Immature natural killer cell (primary cell): ENCODE measurements around the gene MAP1B. TPM values are rescaled to one million over a fixed set of nuclear protein-coding genes. Genes with fewer than 3 reads are reported as not detected.
A peak's percentile ranks its signal among the peaks of the same experiment; 100 is the strongest.

Source experiments
- DNase-seq, 3 donors: peaks; one replicate each; pipeline ENCODE4 v3.0.0; 2022; ENCODE audit warnings: mixed read lengths in 1 of 3
- H3K27ac Mint-ChIP-seq, 6 donors: one replicate each; pipeline ENCODE4 v1.8.0; 2020; ENCODE audit warnings: mixed read lengths in 6 of 6, mild to moderate bottlenecking in 5 of 6, inconsistent platforms in 4 of 6, moderate library complexity in 3 of 6
- H3K27me3 Mint-ChIP-seq, 3 donors: one replicate each; pipeline ENCODE4 v1.8.0; 2020 to 2021; ENCODE audit warnings: low read depth in 3 of 3, mild to moderate bottlenecking in 3 of 3, mixed read lengths in 3 of 3, moderate library complexity in 3 of 3, inconsistent platforms in 1 of 3
- H3K36me3 Mint-ChIP-seq, 3 donors: one replicate each; pipeline ENCODE4 v1.8.0; 2020; ENCODE audit warnings: mixed read lengths in 3 of 3, inconsistent platforms in 2 of 3, mild to moderate bottlenecking in 2 of 3
- H3K4me1 Mint-ChIP-seq, 2 donors: one replicate each; pipeline ENCODE4 v1.8.0; 2020; ENCODE audit warnings: inconsistent platforms in 2 of 2, mild to moderate bottlenecking in 2 of 2, mixed read lengths in 2 of 2, moderate library complexity in 1 of 2
- H3K4me3 Mint-ChIP-seq, 5 donors: one replicate each; pipeline ENCODE4 v1.8.0; 2020; ENCODE audit warnings: mild to moderate bottlenecking in 5 of 5, mixed read lengths in 5 of 5, inconsistent platforms in 3 of 5, moderate library complexity in 3 of 5
- H3K9me3 Mint-ChIP-seq, 6 donors: one replicate each; pipeline ENCODE4 v1.8.0; 2020; ENCODE audit warnings: mild to moderate bottlenecking in 6 of 6, mixed read lengths in 6 of 6, inconsistent platforms in 4 of 6, moderate library complexity in 3 of 6
- polyA plus RNA-seq, 3 donors: library from polyadenylated mRNA; unstranded; fragments of 300-500 nt; fragmentation: Illumina TruSeq; gene quantifications; one replicate each; pipeline ENCODE4 v1.2.3, GENCODE V29; 2021

Gene MAP1B
- polyA plus RNA-seq, 3 donors from 2014 or later, result 0.02 to 0.30 (median 0.15) TPM

- no peak overlapping the region for H3K4me3 Mint-ChIP-seq
- no peaks in the 10 kb centered on the region for H3K9me3 Mint-ChIP-seq
- H3K36me3 Mint-ChIP-seq, result peaks cover 10 to 21% (median 15%) of the 10 kb centered on the region in 3 donors
- no peak for DNase-seq
- peaks cover 5 to 6% (median 5%) of the 10 kb centered on the region in 3 donors for H3K27me3 Mint-ChIP-seq
- H3K4me1 Mint-ChIP-seq, result peaks cover 20 to 39% of the 10 kb centered on the region in 2 donors
- no peak overlapping the region for H3K27ac Mint-ChIP-seq
Measured at GRCh38 chr5:72241346-72242003, 134.2 kb downstream of the MAP1B start.

- no peak overlapping the region for H3K27ac Mint-ChIP-seq
- peaks cover 0 to 8% (median 3%) of the 10 kb centered on the region in 3 donors for H3K36me3 Mint-ChIP-seq
- H3K4me1 Mint-ChIP-seq, result peaks cover 20 to 40% of the 10 kb centered on the region in 2 donors
- no peak for DNase-seq
- no peaks in the 10 kb centered on the region for H3K9me3 Mint-ChIP-seq
- H3K27me3 Mint-ChIP-seq, result peaks cover 2 to 5% (median 4%) of the 10 kb centered on the region in 3 donors
- no peak overlapping the region for H3K4me3 Mint-ChIP-seq
Measured at GRCh38 chr5:72242796-72243475, 135.7 kb downstream of the MAP1B start.

- Mint-ChIP-seq H3K4me3 (no peak overlapping the region), H3K36me3 (peaks cover 0 to 4% (median 3%) of the 10 kb centered on the region in 3 donors), H3K9me3 (no peaks in the 10 kb centered on the region), H3K27ac (no peak overlapping the region), H3K4me1 (peaks cover 20 to 40% of the 10 kb centered on the region in 2 donors), H3K27me3 (peaks cover 2 to 5% (median 4%) of the 10 kb centered on the region in 3 donors)
- no peak for DNase-seq
Measured at GRCh38 chr5:72243706-72244105, 136.4 kb downstream of the MAP1B start.

GRCh38 chr5:72244862-72245371, 137.6 kb downstream of the MAP1B start:
- H3K9me3 Mint-ChIP-seq, result no peaks in the 10 kb centered on the region
- peaks cover 0 to 3% (median 0%) of the 10 kb centered on the region in 3 donors for H3K36me3 Mint-ChIP-seq
- no peak overlapping the region for H3K4me3 Mint-ChIP-seq
- H3K27me3 Mint-ChIP-seq, result peaks cover 2 to 5% (median 4%) of the 10 kb centered on the region in 3 donors
- no peak overlapping the region for H3K27ac Mint-ChIP-seq
- DNase-seq, result peak; percentile 17 to 33 (median 29)
- H3K4me1 Mint-ChIP-seq, result peaks cover 20 to 40% of the 10 kb centered on the region in 2 donors

- H3K36me3 Mint-ChIP-seq, result peaks cover 0 to 3% (median 0%) of the 10 kb centered on the region in 3 donors
- no peaks in the 10 kb centered on the region for H3K9me3 Mint-ChIP-seq
- no peak for DNase-seq
- no peak overlapping the region for H3K27ac Mint-ChIP-seq
- H3K4me1 Mint-ChIP-seq, result peaks cover 20 to 40% of the 10 kb centered on the region in 2 donors
- H3K4me3 Mint-ChIP-seq, result no peak overlapping the region
- H3K27me3 Mint-ChIP-seq, result peaks cover 2 to 5% (median 4%) of the 10 kb centered on the region in 3 donors
Measured at GRCh38 chr5:72245546-72245945, 138.3 kb downstream of the MAP1B start.

GRCh38 chr5:72245951-72246532, 138.8 kb downstream of the MAP1B start:
- Mint-ChIP-seq H3K4me1 (peaks cover 20 to 40% of the 10 kb centered on the region in 2 donors), H3K4me3 (no peak overlapping the region), H3K36me3 (peaks cover 0 to 3% (median 2%) of the 10 kb centered on the region in 3 donors), H3K27me3 (peaks cover 2 to 5% (median 3%) of the 10 kb centered on the region in 3 donors), H3K9me3 (no peaks in the 10 kb centered on the region), H3K27ac (peak overlapping the region in 1 of 6 donors; percentile 14)
- DNase-seq, result peak in 1 of 3 donors; percentile 40

GRCh38 chr5:72246954-72247442, 139.7 kb downstream of the MAP1B start:
- Mint-ChIP-seq H3K36me3 (peaks cover 0 to 4% (median 3%) of the 10 kb centered on the region in 3 donors), H3K4me3 (peak overlapping the region in 1 of 5 donors; percentile 6), H3K4me1 (peaks cover 18 to 36% of the 10 kb centered on the region in 2 donors), H3K27me3 (peaks cover 2 to 5% (median 2%) of the 10 kb centered on the region in 3 donors), H3K9me3 (no peaks in the 10 kb centered on the region), H3K27ac (peak overlapping the region in 1 of 6 donors; percentile 14)
- no peak for DNase-seq

GRCh38 chr5:72248410-72248981, 141.2 kb downstream of the MAP1B start:
- peaks cover 0 to 3% (median 2%) of the 10 kb centered on the region in 3 donors for H3K27me3 Mint-ChIP-seq

GRCh38 chr5:72251386-72251785, 144.1 kb downstream of the MAP1B start:
- Mint-ChIP-seq H3K27me3 (no peaks in the 10 kb centered on the region), H3K4me1 (peaks cover 8 to 20% of the 10 kb centered on the region in 2 donors), H3K9me3 (no peaks in the 10 kb centered on the region), H3K27ac (peak overlapping the region in 2 of 6 donors; percentile 3 to 17), H3K4me3 (no peak overlapping the region), H3K36me3 (peaks cover 3 to 6% (median 4%) of the 10 kb centered on the region in 3 donors)
- no peak for DNase-seq

More at GRCh38 chr5:72248410-72248981, 141.2 kb downstream of the MAP1B start:
- peaks cover 3 to 6% (median 4%) of the 10 kb centered on the region in 3 donors for H3K36me3 Mint-ChIP-seq
- H3K9me3 Mint-ChIP-seq, result no peaks in the 10 kb centered on the region
- no peak for DNase-seq
- H3K4me1 Mint-ChIP-seq, result peaks cover 18 to 28% of the 10 kb centered on the region in 2 donors
- H3K4me3 Mint-ChIP-seq, result no peak overlapping the region
- H3K27ac Mint-ChIP-seq, result no peak overlapping the region

- H3K27me3 Mint-ChIP-seq, result no peaks in the 10 kb centered on the region
- DNase-seq, result no peak
- H3K4me1 Mint-ChIP-seq, result peaks cover 7 to 20% of the 10 kb centered on the region in 2 donors
- H3K36me3 Mint-ChIP-seq, result peaks cover 3 to 6% (median 4%) of the 10 kb centered on the region in 3 donors
- H3K27ac Mint-ChIP-seq, result no peak overlapping the region
- H3K4me3 Mint-ChIP-seq, result no peak overlapping the region
- H3K9me3 Mint-ChIP-seq, result no peaks in the 10 kb centered on the region
Measured at GRCh38 chr5:72252008-72252407, 144.7 kb downstream of the MAP1B start.

GRCh38 chr5:72252574-72253155, 145.4 kb downstream of the MAP1B start:
- H3K4me1 Mint-ChIP-seq, result peaks cover 7 to 18% of the 10 kb centered on the region in 2 donors
- peaks cover 3 to 10% (median 8%) of the 10 kb centered on the region in 3 donors for H3K36me3 Mint-ChIP-seq
- no peak for DNase-seq
- no peaks in the 10 kb centered on the region for H3K9me3 Mint-ChIP-seq
- no peaks in the 10 kb centered on the region for H3K27me3 Mint-ChIP-seq
- no peak overlapping the region for H3K4me3 Mint-ChIP-seq
- no peak overlapping the region for H3K27ac Mint-ChIP-seq

- H3K27ac Mint-ChIP-seq, result no peak overlapping the region
- no peak overlapping the region for H3K4me3 Mint-ChIP-seq
- no peaks in the 10 kb centered on the region for H3K27me3 Mint-ChIP-seq
- peaks cover 3 to 14% (median 8%) of the 10 kb centered on the region in 3 donors for H3K36me3 Mint-ChIP-seq
- H3K4me1 Mint-ChIP-seq, result peaks cover 7 to 18% of the 10 kb centered on the region in 2 donors
- DNase-seq, result no peak
- no peaks in the 10 kb centered on the region for H3K9me3 Mint-ChIP-seq
Measured at GRCh38 chr5:72255237-72255636, 148.0 kb downstream of the MAP1B start.

GRCh38 chr5:72255670-72256069, 148.4 kb downstream of the MAP1B start:
- Mint-ChIP-seq H3K27ac (no peak overlapping the region), H3K9me3 (no peaks in the 10 kb centered on the region), H3K27me3 (no peaks in the 10 kb centered on the region), H3K4me1 (peaks cover 7 to 18% of the 10 kb centered on the region in 2 donors), H3K4me3 (no peak overlapping the region), H3K36me3 (peaks cover 3 to 14% (median 8%) of the 10 kb centered on the region in 3 donors)
- no peak for DNase-seq
